A549 treated with GW870086 at 1 μM for 4 hours (cell line): ENCODE measurements around the gene NOP9. TPM values are rescaled to one million over a fixed set of nuclear protein-coding genes. Genes with fewer than 3 reads are reported as not detected.

Source experiments
- total RNA-seq: library from RNA; stranded (reverse); fragments of 200-300 nt; extraction: Qiagen RNA extraction; gene quantifications from 5 replicates; pipeline ENCODE4 v1.2.3, GENCODE V29; 2022; ENCODE audit warnings: low read depth

NOP9 gene, protein sequence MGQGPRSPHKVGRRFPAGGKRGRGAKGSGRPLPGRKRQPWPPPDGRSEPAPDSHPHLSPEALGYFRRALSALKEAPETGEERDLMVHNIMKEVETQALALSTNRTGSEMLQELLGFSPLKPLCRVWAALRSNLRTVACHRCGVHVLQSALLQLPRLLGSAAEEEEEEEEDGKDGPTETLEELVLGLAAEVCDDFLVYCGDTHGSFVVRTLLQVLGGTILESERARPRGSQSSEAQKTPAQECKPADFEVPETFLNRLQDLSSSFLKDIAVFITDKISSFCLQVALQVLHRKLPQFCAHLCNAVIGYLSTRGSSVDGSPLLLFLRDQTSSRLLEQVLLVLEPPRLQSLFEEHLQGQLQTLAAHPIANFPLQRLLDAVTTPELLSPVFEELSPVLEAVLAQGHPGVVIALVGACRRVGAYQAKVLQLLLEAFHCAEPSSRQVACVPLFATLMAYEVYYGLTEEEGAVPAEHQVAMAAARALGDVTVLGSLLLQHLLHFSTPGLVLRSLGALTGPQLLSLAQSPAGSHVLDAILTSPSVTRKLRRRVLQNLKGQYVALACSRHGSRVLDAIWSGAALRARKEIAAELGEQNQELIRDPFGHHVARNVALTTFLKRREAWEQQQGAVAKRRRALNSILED
- 14.8 to 17.6 TPM (median 16.2 TPM) in 5 replicates for total RNA-seq

DNA sequence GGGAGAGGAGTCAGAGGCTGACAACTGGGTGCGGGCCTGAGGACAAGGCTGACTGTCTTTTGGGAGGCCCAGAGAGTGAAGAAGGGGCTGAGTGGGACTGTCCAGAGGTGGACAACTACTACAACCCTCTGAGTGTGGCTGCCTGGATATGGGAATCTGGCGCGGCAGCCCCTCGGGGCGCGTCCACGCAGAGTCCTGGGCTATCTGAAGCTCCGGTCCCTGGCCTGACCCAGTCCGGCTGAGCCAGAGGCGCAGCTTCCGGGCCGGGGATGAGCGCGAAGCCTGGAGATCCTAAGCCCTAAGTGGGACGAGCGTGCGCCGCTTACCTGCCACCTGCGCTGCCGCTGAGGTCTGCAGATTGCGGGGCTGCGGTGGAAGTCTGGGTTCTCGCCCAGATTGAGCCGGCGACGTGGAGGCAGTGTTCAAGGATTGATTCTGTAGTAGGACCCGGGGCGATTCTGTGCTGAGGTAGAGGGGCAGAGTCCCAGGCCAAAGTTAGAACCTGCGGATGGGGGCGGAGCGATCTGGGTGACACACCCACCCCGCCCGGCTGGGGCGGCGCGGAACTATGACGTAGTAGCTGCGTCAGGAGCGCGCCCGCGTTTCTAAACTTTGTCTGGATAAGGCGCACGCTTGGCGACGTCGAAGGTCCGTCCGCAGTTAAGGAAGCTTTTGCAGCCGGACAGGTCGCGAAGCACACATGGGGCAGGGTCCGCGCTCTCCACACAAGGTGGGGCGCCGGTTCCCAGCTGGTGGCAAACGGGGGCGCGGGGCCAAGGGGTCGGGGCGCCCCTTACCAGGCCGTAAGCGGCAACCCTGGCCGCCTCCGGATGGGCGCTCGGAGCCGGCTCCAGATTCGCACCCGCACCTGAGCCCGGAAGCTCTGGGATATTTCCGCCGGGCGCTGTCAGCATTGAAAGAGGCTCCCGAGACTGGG lies at the start of gene NOP9, which contains the start of gene DHRS1:
TSS of gene NOP9 (plus strand) at position 596 of the 937 bp plus-strand sequence. CDS start at position 701, 105 bp downstream.
TSS of gene DHRS1 (minus strand) at position 526 of the 937 bp plus-strand sequence. CDS start 674 bp downstream, outside the sequence.

GRCh38 chr14:24262821-24263733 lies 36.6 kb upstream of the NOP9 start, which contains the start of gene TGM1:
Gene TGM1 (minus strand): TSS chr14:24263177. CDS start chr14:24262352, 825 bp downstream.

DNA sequence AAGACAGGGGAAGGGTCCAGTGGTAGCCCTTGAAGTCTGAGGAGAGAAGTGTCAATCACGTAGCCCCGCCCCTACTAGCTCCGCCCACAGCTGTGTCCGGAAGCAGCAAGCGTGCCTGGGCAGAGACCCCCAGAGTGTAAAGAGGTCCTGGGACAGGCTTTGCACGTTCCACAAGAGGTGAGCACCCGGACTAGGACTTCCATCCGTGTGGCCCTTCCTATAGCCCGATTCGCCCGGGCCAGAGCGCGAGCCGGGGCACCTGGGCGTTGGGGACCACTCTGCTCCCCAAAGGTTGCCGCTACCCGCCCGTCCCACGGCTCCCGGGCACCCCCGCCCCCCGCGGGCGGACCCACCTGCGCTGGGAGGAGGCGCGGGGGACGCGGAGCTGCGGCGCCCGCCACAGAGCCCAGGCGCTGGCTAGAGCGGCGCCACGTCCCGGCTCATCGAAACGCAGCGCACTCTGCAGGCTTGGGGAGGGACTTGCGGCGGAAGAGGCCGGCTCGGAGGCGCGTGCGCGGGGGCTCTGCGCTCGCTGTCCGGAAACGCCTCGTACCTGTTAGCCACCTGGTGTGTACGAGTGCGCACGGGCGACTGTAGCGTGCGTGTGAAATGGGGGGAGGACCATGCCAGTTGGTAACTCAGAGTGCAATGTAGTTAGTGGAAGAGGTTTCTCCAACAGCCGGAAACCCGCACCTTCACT lies 28.4 kb upstream of the NOP9 start, which contains the start of gene RABGGTA:
TSS of gene RABGGTA (minus strand) at position 464 of the 700 bp plus-strand sequence. CDS start 482 bp downstream, outside the sequence.

DNA sequence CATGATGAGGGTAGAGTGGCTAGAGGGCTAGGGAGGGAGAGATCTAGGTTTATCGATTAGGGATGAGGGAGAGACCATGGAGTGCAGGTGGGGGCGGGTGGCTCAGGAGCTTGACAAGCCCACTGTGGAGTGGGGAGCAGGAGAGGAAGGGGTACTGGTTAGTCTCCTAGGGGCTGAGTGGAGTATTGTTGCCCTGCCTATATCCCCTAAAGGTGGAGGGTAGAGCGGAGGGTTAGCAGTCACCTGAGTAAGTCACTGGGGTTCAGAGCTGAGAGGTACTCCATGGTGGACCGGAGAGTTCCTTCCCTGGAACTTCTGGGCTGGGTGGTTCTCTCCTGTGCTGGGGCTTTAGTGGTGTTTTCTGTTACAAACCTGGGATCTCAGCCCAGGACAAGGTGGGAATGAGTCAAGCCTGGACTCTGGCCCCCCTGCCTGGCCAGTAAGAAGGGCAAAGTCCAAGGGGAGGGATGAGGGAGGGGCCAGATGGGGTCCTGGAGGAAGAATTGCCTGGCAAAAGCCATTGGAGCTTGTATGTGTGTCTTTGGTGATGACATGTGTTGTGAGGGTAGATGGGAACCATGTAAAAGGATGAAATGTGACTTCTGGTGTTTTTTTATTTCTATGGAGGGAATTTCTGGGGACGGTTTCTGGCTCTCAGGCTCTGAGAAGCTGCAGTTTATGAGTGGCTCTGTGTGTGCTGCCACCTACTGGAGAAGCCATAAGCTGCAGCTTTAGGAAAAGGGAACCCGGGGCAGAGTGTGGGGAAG lies 8.1 kb downstream of the NOP9 start, which contains the start of gene CIDEB:
TSS of gene CIDEB (minus strand) at position 403 of the 767 bp plus-strand sequence. CDS start at position 284, 119 bp downstream.

GRCh38 chr14:24309538-24310264 lies 10.1 kb downstream of the NOP9 start, which contains the start of gene LTB4R2:
Gene LTB4R2 (plus strand): TSS chr14:24310140. CDS start chr14:24310665, 525 bp downstream.

DNA sequence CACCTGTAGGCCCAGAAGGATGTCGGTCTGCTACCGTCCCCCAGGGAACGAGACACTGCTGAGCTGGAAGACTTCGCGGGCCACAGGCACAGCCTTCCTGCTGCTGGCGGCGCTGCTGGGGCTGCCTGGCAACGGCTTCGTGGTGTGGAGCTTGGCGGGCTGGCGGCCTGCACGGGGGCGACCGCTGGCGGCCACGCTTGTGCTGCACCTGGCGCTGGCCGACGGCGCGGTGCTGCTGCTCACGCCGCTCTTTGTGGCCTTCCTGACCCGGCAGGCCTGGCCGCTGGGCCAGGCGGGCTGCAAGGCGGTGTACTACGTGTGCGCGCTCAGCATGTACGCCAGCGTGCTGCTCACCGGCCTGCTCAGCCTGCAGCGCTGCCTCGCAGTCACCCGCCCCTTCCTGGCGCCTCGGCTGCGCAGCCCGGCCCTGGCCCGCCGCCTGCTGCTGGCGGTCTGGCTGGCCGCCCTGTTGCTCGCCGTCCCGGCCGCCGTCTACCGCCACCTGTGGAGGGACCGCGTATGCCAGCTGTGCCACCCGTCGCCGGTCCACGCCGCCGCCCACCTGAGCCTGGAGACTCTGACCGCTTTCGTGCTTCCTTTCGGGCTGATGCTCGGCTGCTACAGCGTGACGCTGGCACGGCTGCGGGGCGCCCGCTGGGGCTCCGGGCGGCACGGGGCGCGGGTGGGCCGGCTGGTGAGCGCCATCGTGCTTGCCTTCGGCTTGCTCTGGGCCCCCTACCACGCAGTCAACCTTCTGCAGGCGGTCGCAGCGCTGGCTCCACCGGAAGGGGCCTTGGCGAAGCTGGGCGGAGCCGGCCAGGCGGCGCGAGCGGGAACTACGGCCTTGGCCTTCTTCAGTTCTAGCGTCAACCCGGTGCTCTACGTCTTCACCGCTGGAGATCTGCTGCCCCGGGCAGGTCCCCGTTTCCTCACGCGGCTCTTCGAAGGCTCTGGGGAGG lies 11.3 kb downstream of the NOP9 start, which contains the start of gene LTB4R:
TSS of gene LTB4R (plus strand) at position 857 of the 959 bp plus-strand sequence. CDS start 4,150 bp downstream, outside the sequence.

GRCh38 chr14:24334431-24335291 lies 35.0 kb downstream of the NOP9 start, which contains the start of gene ADCY4:
Gene ADCY4 (minus strand): TSS chr14:24335071. CDS start chr14:24334652, 419 bp downstream.

GRCh38 chr14:24339284-24340151 lies 39.9 kb downstream of the NOP9 start, which contains the start of gene RIPK3:
Gene RIPK3 (minus strand): TSS chr14:24339991. CDS start chr14:24339826, 165 bp downstream.

Other genes with a start within 250 kb of the NOP9 start
- gene CARMIL3, start 247.8 kb upstream of the NOP9 start, total RNA-seq = 0.33 to 0.75 TPM (median 0.61 TPM) in 5 replicates
- gene CPNE6, start 228.3 kb upstream of the NOP9 start, total RNA-seq = 0.06 to 0.16 TPM (median 0.15 TPM) in 3 of 5 replicates, not detected in the others
- 18.0 to 23.5 TPM (median 19.5 TPM) in 5 replicates for gene PCK2, start 205.5 kb upstream of the NOP9 start, total RNA-seq
- gene DCAF11, start 185.1 kb upstream of the NOP9 start, total RNA-seq = 19.4 to 22.8 TPM (median 20.8 TPM) in 5 replicates
- gene NRL, start 184.9 kb upstream of the NOP9 start, total RNA-seq = 0.75 to 1.1 TPM (median 1.0 TPM) in 5 replicates
- 0.17 TPM in 2 of 5 replicates, not detected in the others for gene FITM1, start 169.2 kb upstream of the NOP9 start, total RNA-seq
- gene PSME1, start 163.7 kb upstream of the NOP9 start, total RNA-seq = 157 to 192 TPM (median 167 TPM) in 5 replicates
- 47.8 to 65.7 TPM (median 59.1 TPM) in 5 replicates for gene EMC9, start 158.3 kb upstream of the NOP9 start, total RNA-seq
- gene PSME2, start 153.2 kb upstream of the NOP9 start, total RNA-seq = 161 to 196 TPM (median 170 TPM) in 5 replicates
- gene RNF31, start 152.4 kb upstream of the NOP9 start, total RNA-seq = 20.9 to 32.8 TPM (median 29.5 TPM) in 5 replicates
- 15.3 to 20.5 TPM (median 18.1 TPM) in 5 replicates for gene IRF9, start 138.6 kb upstream of the NOP9 start, total RNA-seq
- gene REC8, start 127.8 kb upstream of the NOP9 start, total RNA-seq = 3.5 to 5.5 TPM (median 5.2 TPM) in 5 replicates
- 71.7 to 83.4 TPM (median 76.3 TPM) in 5 replicates for gene IPO4, start 111.0 kb upstream of the NOP9 start, total RNA-seq
- 63.4 to 67.1 TPM (median 65.5 TPM) in 5 replicates for gene TM9SF1, start 104.4 kb upstream of the NOP9 start, total RNA-seq
- gene TSSK4, start 94.2 kb upstream of the NOP9 start, total RNA-seq = not detected in 5 replicates
- gene CHMP4A, start 86.4 kb upstream of the NOP9 start, total RNA-seq = 76.1 to 96.4 TPM (median 81.8 TPM) in 5 replicates
- 28.4 to 32.8 TPM (median 30.6 TPM) in 5 replicates for gene MDP1, start 83.8 kb upstream of the NOP9 start, total RNA-seq
- 438 to 493 TPM (median 454 TPM) in 5 replicates for gene NEDD8, start 67.5 kb upstream of the NOP9 start, total RNA-seq
- 55.3 to 62.7 TPM (median 61.5 TPM) in 5 replicates for gene GMPR2, start 66.9 kb upstream of the NOP9 start, total RNA-seq
- 31.8 to 38.3 TPM (median 37.1 TPM) in 5 replicates for gene TINF2, start 57.2 kb upstream of the NOP9 start, total RNA-seq
- 0.81 to 1.5 TPM (median 1.2 TPM) in 5 replicates for gene TGM1, start 36.7 kb upstream of the NOP9 start, total RNA-seq
- 16.1 to 17.8 TPM (median 17.2 TPM) in 5 replicates for gene RABGGTA, start 28.3 kb upstream of the NOP9 start, total RNA-seq
- 8.1 to 13.1 TPM (median 10.3 TPM) in 5 replicates for gene DHRS1, start 70 bp upstream of the NOP9 start, total RNA-seq
- 0.17 to 0.72 TPM (median 0.19 TPM) in 5 replicates for gene CIDEB, start 8.1 kb downstream of the NOP9 start, total RNA-seq
- 2.8 to 5.1 TPM (median 4.4 TPM) in 5 replicates for gene LTB4R2, start 10.3 kb downstream of the NOP9 start, total RNA-seq
- gene LTB4R, start 11.7 kb downstream of the NOP9 start, total RNA-seq = 3.9 to 6.3 TPM (median 5.2 TPM) in 5 replicates
- gene ADCY4, start 35.2 kb downstream of the NOP9 start, total RNA-seq = not detected in 5 replicates
- not detected in 5 replicates for gene RIPK3, start 40.1 kb downstream of the NOP9 start, total RNA-seq
- 0.06 to 0.47 TPM (median 0.31 TPM) in 3 of 5 replicates, not detected in the others for gene NFATC4, start 68.3 kb downstream of the NOP9 start, total RNA-seq
- 0.25 to 0.34 TPM (median 0.26 TPM) in 5 replicates for gene NYNRIN, start 99.2 kb downstream of the NOP9 start, total RNA-seq
- 1.0 to 1.7 TPM (median 1.2 TPM) in 5 replicates for gene CBLN3, start 129.8 kb downstream of the NOP9 start, total RNA-seq
- 23.4 to 28.8 TPM (median 27.6 TPM) in 5 replicates for gene KHNYN, start 130.1 kb downstream of the NOP9 start, total RNA-seq
- 42.3 to 50.6 TPM (median 48.6 TPM) in 5 replicates for gene SDR39U1, start 142.9 kb downstream of the NOP9 start, total RNA-seq
- gene CMA1, start 208.4 kb downstream of the NOP9 start, total RNA-seq = not detected in 5 replicates